HCT116 (cell line): ENCODE measurements around the gene ZBTB7C.

Experiments used
- EZH2phosphoT487 ChIP-seq: fragments of 200-600 bp; IDR thresholded peaks from 2 replicates; pipeline ENCODE4 v1.6.1; 2018; ENCODE audit warnings: antibody characterized with exemption, borderline replicate concordance
- JUND ChIP-seq: IDR thresholded peaks from 2 replicates; pipeline ENCODE4 v1.6.1; 2012
- POLR2AphosphoS5 ChIP-seq: IDR thresholded peaks from 2 replicates; pipeline ENCODE4 v1.6.1; 2011; ENCODE audit warnings: mild to moderate bottlenecking, low read depth, low read length, moderate library complexity
- SIN3A ChIP-seq: IDR thresholded peaks from 2 replicates; pipeline ENCODE4 v1.6.1; 2012; ENCODE audit warnings: low read depth

DNA sequence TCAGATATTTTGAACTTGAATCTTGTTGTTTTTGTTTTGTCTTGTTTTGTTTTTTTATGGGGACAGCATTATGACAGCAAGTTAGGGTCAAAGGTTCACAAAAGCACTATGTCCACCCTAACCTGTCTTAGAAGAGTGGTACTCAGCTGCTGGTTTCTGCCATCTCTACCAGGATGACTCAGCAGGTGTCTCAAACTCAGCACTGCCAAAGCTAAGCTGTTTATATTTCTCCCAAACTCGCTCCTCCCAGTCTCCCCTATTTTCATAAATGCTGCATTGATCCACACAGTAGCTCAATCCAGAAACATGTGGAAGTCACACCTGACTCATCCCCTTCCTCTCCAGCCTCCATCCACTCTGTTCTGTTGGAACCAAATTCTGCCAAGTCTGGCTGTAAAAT is 134.9 kb downstream of the ZBTB7C start:
- TF ChIP-seq EZH2phosphoT487 (no peak), POLR2AphosphoS5 (no peak), SIN3A (no peak), JUND (no peak)
